GM18873 (cell line): ENCODE results near the gene DSCAML1.

Experiments used
- ATAC-seq: cut with Tn5 transposase; IDR thresholded peaks from one replicate; pipeline ENCODE4 v1.9.1; 2021; ENCODE audit warnings: mild to moderate bottlenecking, moderate library complexity, moderate number of reproducible peaks; ENCODE audit not compliant: unreplicated experiment, low FRiP score

Gene DSCAML1

DNA sequence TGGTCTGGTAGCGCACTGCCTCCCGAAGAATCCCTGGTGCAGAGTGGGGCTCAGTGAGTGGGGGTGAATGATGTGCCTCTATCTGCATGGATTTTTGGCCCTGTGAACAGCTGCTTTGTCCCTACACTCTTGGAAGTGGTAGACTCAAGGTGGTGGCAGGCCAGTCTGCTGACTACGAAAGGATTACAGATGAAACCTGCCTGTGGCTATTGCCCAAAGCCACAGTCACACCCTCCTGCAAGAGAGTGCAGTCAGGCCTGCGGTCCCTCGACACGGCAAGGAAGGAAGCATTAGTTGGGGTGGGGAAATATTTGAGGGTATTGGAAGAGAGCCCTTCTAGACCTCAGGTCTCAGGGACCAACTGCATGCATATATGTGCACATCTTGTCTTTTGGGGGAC, 63.7 kb downstream of the DSCAML1 start:
- ATAC-seq = no peak

DNA sequence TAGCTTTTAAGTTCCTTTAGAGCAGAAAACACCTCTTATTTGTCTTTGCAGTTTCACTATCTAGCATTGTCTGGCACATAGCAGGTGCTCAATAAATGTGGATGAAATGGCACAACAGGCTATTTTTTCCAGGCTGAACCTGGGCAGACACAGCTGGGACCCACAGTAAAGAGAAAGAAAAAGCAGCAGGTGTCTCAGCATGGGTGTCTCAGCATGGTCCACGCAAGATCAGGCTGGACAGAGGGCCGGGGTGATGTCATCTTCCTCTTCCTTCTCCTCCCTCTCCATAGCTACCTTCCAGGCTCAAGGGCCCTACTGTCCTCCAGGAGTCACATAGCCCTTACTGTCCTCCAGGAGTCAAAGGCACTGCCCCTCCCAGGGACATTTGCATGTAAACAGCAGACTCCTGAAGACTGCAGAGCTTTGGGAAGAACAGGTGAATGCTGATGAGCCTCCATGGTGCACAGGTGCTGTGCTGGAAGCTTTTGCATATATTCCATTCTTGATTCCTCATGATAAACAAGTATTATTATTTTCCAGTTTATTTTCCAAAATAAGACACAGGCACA, 65.2 kb downstream of the DSCAML1 start:
- ATAC-seq = no peak

DNA sequence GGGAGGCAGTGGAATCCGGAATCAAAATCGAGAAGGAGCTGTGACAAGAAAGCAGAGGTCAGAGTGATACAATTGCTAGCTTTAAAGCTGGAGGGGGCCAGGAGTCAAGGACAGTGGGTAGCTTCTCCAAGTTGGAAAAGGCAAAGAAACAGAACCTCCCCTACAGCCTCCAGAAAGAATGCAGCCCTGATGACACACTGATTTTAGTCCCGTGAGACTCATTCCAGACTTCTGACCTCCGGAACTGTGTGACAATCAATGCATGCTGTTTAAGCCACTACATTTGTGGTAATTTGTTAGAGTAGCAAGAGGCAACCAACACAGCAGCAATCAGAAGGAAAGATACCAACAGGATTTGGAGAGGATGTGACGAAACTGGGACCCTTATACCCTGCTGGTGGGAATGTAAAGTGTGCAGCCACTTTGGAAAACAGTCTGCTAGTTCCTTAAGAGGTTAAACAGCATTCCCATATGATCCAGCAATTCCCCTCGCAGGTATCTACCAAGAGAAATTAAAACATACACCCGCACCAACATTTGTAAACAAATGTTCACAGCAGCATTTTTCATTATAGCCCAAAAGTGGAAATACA, 66.7 kb downstream of the DSCAML1 start:
- ATAC-seq = no peak

DNA sequence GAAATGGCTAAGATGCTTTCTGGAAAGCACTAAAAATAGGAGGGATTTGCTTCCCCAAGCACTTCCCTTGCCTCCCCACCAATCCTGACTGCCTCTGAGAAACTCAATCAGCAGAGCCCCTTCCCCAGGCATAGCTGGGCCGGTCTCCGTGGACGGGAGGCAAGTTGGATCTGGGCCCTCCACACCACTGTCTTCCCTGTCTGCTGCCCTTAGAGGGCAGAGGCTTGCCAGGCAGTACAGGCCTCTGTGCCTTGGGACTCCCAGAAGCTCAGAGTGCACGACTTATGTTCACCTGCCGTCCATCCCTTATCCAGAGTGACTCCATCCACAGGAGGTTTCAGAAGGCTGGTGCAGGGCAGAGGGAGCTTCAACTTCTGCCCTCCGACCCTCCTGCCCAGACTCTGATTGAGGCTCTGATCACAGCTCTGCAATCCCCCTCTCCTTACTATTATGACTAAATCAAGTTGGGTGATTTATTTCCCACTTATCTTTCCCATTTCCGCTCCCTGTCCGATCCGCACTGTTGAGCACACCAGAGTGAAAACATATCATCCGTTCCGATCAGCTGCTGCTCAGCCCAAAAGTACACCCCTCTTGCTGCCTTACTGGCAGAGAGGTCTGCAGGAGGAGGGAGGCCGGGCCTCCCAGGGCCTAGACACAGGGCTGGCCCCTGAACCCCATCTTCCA, 71.8 kb downstream of the DSCAML1 start:
- ATAC-seq = no peak

DNA sequence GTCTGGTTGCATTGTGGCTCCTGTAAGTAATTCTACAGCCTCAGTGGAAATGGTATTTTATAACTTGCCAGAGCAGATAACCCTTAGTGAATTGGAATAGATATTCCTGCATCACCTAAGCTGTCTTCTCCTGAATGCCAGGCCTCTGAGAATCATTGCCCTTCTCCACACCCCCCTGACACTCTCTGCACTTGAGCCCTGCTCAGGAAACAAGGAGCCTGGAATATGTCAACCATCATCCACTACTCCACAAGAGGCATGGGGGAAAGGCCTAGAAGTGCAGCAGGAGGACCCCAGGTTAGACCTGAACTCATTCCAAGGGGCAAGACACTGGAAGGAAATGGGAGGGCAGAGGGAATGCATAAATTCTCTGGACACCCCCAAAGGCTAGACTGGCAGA, 72.4 kb downstream of the DSCAML1 start:
- no peak for ATAC-seq

DNA sequence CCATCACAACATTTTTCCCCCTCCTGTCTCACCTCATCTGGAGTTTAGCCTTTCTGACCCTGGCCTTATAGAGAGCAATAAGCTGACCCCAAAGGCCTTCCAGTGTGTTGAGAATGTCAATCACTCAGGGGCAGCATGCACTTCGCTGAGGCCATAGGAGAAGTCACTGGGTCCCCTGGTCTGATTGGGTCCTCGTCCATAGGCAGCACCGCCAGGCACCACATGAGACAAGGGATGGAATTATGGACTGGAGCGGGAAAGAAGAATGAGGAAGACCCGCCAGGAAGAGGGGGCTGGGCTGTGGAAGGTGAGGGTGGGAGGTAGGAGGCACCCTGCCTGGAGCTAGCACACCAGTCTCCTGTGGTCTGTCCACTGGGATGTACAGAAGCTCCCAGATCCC, 72.9 kb downstream of the DSCAML1 start:
- ATAC-seq = no peak

DNA sequence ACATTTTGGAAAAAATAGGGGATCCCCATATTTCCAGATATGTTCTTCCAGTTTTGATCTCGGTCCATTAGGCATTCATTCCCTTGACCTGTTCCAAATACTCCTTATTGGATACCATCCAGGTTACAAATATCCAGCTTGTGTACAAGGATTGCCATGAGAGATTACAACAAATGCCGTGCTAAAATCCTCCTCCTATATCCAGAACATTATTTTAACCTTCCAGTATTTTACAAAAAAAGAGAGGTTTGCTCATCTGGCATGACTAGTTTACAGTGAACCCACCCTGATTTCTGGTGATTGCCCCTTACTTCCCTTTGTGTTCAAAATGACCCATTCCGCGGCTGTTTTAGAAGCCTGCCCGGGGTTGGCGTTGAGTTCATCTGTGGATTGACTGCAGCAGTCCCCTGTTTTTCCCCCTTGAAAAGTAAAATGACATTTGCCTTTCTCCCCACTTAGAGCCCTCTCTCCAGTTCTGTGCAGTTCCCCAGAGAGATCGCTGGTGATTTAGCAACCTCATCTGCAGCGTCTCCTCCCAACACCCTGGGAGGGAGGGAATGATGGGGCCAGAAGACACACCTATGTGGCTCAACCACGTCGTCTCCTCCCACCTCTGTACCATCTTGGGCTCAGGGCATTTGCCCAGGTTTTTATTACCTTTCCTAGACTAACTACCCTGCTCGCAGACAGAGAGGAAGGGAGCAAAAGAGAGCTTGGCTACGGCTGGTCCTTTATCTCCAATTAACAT, 73.6 kb downstream of the DSCAML1 start:
- ATAC-seq = no peak

DNA sequence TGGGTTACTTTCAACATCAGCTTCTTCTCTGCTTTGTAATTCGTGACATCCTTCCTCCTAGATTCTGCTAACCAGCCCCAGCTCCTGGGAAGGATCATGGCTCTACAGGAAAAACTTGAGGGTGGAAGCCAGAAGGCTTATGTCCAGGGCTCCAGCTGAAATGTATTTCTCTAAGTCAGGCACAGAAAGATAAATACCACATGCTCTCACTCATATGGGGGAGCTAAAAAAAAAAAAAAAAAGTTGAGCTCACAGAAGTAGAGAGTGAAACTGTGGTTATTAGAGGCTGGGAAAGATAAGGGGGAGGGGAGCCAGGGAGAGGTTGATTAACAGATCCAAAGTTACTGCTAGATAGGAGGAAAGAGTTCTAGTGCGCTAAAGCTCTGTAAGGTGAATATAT, 74.9 kb downstream of the DSCAML1 start:
- ATAC-seq = no peak

DNA sequence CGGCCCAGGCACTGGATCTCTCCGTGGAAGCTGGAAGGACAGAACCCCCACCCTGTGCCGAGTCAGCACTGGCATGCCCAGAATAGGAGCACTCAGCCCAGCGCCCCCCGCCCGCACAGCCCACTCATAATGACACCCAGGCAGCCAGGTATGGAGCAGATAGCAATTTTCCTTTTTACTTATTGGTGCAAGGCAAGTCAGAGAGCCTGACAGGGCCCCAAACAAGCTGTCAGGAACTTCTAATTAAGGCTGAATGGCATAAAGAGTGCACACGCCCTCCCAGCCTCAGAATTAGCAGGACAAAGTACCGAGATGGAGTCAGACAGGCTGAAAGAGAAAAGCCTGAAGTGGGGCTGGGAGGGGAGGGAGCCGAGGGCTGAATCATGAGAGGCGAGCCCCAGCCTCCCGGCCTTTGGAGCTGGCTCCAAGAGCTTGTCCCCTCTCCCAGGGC, 76.9 kb downstream of the DSCAML1 start:
- ATAC-seq = no peak

DNA sequence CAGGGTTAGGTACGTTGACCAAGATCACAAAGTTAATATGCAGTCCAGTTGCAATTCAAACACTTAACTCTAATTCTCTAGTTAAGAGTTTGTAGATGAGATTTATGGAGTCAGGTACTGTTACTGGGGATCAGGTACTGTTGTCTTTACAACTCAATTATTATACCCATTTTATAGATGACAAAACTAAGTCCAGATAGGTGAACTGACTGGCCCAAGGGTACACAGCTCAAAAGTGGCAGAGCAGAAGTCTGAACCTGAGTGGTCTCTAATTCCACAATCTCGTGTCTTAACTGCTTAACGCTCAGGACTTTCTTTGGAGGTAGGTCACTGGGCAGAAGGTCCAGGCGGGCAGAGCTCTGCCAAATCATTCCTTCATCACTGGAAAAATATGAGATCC, 77.5 kb downstream of the DSCAML1 start:
- ATAC-seq = no peak

DNA sequence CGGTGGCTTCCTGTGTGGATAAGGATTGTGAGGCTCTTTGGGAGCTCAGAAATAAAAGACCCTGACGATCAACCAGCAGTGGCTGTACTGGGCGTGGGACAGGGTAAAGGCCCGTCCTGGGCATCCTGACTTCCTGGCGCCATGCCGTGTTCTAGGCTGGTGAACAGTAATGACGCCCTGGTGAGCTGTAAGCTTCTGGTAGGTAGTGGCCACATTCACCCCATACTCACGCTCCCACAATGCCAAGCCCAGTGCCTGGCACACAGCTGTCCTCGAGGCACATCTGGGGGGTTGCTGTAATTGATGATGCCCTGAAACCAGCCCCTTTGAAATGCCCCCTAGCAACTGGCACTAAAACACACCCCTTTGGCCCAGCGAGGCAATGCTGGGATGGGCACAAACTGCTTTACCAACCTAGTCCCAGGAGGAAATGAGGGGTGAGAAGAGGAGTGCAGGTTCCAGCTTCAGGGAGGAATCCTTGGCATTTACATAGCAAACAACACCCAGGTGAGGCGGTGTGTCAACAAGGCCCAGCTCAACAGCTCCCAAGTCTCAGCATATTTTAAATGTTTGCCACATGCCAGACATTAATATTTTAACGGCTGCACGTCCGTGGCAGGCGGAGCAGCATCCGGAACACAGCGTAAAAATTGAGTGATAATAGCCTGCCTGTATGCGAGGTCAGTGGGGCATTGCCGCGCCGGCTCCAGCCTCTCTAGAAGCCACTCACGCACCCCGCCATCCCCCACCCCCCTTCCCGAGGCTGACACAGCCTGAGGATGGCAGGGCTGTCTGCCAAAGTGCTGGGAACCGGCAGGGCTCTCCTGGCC, 79.3 kb downstream of the DSCAML1 start:
- no peak for ATAC-seq

DNA sequence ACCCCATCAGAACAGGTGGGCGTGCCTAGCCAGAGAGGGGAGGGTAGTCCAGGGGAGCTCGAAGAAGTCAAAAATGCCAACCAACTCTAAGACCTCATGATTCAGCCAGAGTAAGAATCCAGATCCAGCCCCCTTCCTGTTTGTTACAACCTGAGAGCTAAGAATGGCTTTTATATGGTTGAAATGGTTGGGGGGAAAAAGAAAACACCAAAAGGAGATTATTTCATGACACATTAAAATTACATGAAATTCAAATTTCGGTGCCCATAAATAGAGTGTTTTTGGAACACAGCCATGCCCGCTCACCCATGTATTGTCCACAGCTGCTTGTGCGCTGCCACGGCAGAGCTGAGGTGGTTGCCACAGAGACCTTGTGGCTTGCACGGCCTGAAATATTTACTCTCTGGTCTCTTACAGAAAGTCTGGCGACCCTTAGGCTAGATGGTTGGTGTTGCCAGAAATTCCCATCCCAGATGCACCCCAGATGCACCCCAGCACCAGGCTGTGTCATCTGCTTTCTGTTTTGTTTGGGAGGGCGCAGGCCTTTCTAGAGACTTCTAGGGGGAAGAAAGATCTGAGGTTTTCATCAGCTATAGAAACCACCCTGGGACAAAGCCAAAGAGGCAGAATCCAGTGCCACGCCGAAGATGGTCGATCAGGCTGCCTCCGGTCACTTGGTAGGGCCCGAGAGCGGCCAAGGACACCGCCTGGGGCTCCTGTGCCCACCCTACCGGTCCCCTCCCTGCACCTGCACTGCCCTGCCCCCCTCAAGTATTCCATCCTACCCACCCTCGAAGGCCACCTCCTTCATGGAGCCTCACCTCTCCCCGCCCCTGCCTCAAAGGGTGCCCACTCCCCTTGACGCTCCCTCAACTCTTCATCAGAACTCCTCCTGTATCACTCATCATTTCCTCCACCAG, 80.2 kb downstream of the DSCAML1 start:
- no peak for ATAC-seq

DNA sequence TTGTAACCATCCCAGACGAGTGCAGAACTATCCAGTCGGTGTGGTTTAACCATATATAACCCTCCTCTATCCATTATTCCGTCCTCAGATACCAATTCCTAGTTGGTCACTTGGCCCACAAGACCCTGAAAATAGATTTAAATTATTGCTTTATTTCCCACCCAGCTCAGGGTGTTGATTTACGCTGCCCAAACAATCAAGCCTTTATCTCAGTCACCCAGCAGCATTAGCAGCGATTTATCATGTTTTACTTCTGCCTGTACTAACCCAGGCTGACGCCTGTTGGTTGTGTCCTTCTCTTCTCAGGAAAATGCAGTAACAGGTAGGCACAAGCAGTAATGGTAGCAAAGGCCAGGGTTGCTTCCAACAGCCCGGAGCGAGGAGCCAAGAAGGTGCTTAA, 81.2 kb downstream of the DSCAML1 start:
- no peak for ATAC-seq

DNA sequence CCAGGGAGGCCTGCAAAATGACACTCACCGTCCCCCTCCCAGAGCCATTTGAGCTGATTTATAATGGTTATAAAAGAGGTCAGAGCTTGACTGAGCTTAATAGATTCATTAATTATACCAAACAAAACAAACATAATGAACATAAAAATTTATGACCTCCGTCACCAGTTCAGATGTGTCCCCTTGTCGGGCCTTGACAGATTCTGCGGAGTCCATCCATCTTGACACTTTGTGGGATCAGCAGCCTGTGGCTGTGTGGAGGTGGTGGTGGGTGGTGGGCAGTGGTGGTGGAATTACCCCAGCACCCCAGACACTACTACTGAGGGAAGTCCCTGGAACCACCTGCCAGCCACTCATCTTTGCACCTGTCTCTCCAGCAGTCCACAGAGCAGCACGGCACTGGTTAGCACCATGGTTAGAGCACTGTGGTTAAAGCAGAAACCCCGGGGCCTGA, 83.5 kb downstream of the DSCAML1 start:
- no peak for ATAC-seq

DNA sequence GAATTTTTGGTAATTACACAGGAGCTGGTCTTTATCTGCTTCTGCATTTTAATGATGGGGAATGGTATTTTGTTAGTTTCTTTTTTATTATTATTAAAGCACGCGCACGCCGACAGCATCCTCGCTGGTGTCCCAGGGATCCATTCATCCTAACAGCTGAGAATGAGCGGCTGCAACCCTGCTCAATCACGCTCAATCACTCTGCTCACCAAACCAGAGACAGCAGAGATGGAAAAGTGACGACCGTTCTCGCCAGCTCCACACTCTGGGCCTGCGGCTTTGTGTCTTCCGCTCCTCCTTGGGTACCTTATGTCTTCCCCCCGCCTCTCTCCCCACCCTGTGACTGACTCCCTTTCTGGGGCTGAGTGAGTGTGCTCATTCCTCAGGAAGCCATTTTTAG, 84.5 kb downstream of the DSCAML1 start:
- ATAC-seq = no peak

DNA sequence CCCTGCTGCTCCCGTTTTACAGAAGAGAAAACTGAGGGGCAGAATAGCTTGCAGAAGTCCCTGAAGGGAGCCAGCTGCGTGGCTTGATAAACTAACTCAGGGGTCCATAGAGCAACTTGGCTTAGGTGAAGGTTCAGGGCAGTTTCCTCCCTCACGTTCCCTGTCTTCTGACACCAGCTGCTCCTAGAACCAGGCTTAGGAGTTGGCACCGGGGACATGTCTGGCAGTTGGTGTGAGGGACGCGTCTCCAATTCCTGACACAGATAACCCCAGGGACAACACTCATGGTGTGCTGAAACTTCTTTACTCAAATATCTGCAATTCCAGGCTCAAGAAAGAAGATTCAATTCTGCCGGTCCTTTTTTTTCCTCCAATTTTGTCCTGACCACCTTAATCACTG, 85.7 kb downstream of the DSCAML1 start:
- ATAC-seq = no peak

DNA sequence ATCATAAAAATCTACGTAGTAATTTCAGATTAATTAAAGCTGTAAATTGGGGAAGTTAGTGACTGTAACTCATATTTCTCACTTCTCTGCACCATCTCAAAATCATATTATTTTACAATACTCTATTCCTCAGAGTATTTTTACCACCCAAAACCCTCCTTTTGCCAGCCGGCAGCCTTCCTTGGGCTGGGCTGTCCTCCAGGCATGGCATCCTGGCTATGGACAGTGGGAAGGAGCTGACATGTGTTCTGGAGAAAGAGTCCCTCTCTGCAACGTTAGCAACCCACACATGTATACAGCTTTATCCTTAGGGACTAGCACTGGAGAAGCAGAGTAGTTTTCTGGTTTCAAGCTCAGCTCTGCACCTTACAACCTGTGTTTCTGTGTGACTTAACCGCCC, 86.8 kb downstream of the DSCAML1 start:
- ATAC-seq = no peak

DNA sequence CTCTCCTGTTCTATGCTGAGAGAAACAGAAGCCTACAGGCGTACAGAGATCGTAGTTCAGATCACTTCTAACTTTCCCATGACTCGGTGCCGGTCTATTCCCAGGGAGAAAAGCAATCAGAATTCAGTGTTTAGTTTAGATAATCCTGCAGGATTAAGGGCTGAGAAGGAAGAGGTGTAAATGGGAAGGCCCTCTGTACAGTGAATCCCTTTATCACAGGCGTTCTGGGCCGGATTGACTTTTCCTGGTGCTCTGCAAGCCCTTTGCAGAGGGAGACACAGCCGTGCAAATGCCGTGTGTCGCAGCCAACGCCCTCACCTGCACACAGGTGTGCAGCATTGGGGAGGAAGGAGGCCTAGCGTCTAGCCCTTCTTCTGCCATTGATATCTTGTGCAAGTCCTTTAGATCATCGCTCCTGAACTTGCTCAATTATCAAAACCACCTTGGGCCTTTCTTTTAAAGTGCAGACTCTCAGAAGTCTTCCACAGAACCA, 90.6 kb downstream of the DSCAML1 start:
- no peak for ATAC-seq

DNA sequence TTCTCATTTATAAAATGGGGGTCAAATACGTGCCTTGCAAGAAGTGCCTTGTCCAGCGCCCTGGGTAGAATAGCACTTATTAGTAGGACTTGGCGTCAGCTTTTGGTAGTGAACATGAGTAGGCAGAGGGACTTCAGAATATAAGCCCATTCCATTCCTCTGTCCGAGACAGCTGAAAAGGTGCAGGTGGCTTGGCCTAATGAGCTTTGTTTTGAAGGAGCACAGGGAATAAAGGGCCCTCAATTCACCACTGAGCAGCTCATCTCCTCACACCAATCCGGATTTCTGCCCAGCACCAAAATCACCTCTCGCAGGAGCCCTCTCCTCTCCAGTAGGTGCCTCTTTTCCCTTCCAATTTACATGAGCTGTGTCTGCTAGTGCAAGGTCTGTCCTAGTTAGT, 91.2 kb downstream of the DSCAML1 start:
- ATAC-seq = no peak
